HepG2 (cell line): ENCODE data around the gene OBSL1. TPM values are rescaled to one million over a fixed set of nuclear protein-coding genes. Genes with fewer than 3 reads are reported as not detected.

ENCODE experiments used
- FLYWCH1 ChIP-seq: sonication (generic); formaldehyde crosslinking; IDR thresholded peaks from 2 replicates; pipeline ENCODE4 v1.8.1; 2023; ENCODE audit warnings: mild to moderate bottlenecking, missing genetic modification reagents
- FOXC1 ChIP-seq: sonication (generic); formaldehyde crosslinking; IDR thresholded peaks from 2 replicates; pipeline ENCODE4 v1.8.0; 2022; ENCODE audit warnings: mild to moderate bottlenecking, missing genetic modification reagents, borderline replicate concordance
- ISL2 ChIP-seq: sonication (generic); formaldehyde crosslinking; IDR thresholded peaks from 2 replicates; pipeline ENCODE4 v1.5.0; 2020; ENCODE audit warnings: missing genetic modification reagents
- PHF8 ChIP-seq: sonication (generic); formaldehyde crosslinking; IDR thresholded peaks from 2 replicates; pipeline ENCODE4 v1.5.0; 2020; ENCODE audit warnings: missing genetic modification reagents
- PITX1 ChIP-seq: sonication (generic); formaldehyde crosslinking; IDR thresholded peaks from 2 replicates; pipeline ENCODE4 v1.5.1; 2020; ENCODE audit warnings: mild to moderate bottlenecking, missing genetic modification reagents
- RNF219 ChIP-seq: sonication (generic); formaldehyde crosslinking; IDR thresholded peaks from 2 replicates; pipeline ENCODE4 v1.5.0; 2020; ENCODE audit warnings: mild to moderate bottlenecking, missing genetic modification reagents
- SAP130 ChIP-seq: IDR thresholded peaks from 2 replicates; pipeline ENCODE4 v1.6.1; 2016; ENCODE audit warnings: low read depth
- SMAD3 ChIP-seq: sonication (generic); formaldehyde crosslinking; IDR thresholded peaks from 2 replicates; pipeline ENCODE4 v1.4.0; 2020; ENCODE audit warnings: missing genetic modification reagents
- ZFYVE20 ChIP-seq: sonication (generic); formaldehyde crosslinking; IDR thresholded peaks from 2 replicates; pipeline ENCODE4 v1.8.0; 2023; ENCODE audit warnings: low read depth, mild to moderate bottlenecking, moderate library complexity, missing genetic modification reagents, borderline replicate concordance
- ZNF10 ChIP-seq: sonication (generic); formaldehyde crosslinking; IDR thresholded peaks from 2 replicates; pipeline ENCODE4 v1.4.0; 2020; ENCODE audit warnings: mild to moderate bottlenecking, low read depth, missing genetic modification reagents, borderline replicate concordance
- ZNF18 ChIP-seq: sonication (generic); formaldehyde crosslinking; IDR thresholded peaks from 2 replicates; pipeline ENCODE4 v1.8.0; 2022; ENCODE audit warnings: mild to moderate bottlenecking, missing genetic modification reagents; ENCODE audit not compliant: insufficient replicate concordance
- ZNF225 ChIP-seq: sonication (generic); formaldehyde crosslinking; IDR thresholded peaks from 2 replicates; pipeline ENCODE4 v1.4.0; 2020; ENCODE audit warnings: mild to moderate bottlenecking, missing genetic modification reagents
- ZNF235 ChIP-seq: sonication (generic); formaldehyde crosslinking; IDR thresholded peaks from 2 replicates; pipeline ENCODE4 v1.8.1; 2023; ENCODE audit warnings: mild to moderate bottlenecking, missing genetic modification reagents, borderline replicate concordance
- ZNF253 ChIP-seq: sonication (generic); formaldehyde crosslinking; IDR thresholded peaks from 2 replicates; pipeline ENCODE4 v1.8.0; 2022; ENCODE audit warnings: mild to moderate bottlenecking, missing genetic modification reagents, borderline replicate concordance
- ZNF382 ChIP-seq: sonication (generic); formaldehyde crosslinking; IDR thresholded peaks from 2 replicates; pipeline ENCODE4 v1.5.0; 2020; ENCODE audit warnings: missing genetic modification reagents, mild to moderate bottlenecking, borderline replicate concordance
- ZNF496 ChIP-seq: sonication (generic); formaldehyde crosslinking; IDR thresholded peaks from 2 replicates; pipeline ENCODE4 v1.8.1; 2023; ENCODE audit warnings: mild to moderate bottlenecking, moderate library complexity, missing genetic modification reagents; ENCODE audit not compliant: insufficient replicate concordance
- ZNF607 ChIP-seq: sonication (generic); formaldehyde crosslinking; IDR thresholded peaks from 2 replicates; pipeline ENCODE4 v1.5.1; 2020; ENCODE audit warnings: missing genetic modification reagents, mild to moderate bottlenecking, borderline replicate concordance
- ZNF761 ChIP-seq: sonication (generic); formaldehyde crosslinking; conservative IDR thresholded peaks from 2 replicates; pipeline ENCODE4 v1.4.0; 2020; ENCODE audit warnings: mild to moderate bottlenecking, missing genetic modification reagents
- ZNF777 ChIP-seq: sonication (generic); formaldehyde crosslinking; IDR thresholded peaks from 2 replicates; pipeline ENCODE4 v1.4.0; 2020; ENCODE audit warnings: missing genetic modification reagents
- ZNF784 ChIP-seq: sonication (generic); formaldehyde crosslinking; IDR thresholded peaks from 2 replicates; pipeline ENCODE4 v1.5.1; 2020; ENCODE audit warnings: missing genetic modification reagents, mild to moderate bottlenecking, borderline replicate concordance
- ZSCAN12 ChIP-seq: sonication (generic); formaldehyde crosslinking; IDR thresholded peaks from 2 replicates; pipeline ENCODE4 v1.9.0; 2021; ENCODE audit warnings: mild to moderate bottlenecking, missing genetic modification reagents
- polyA plus RNA-seq, 8 experiments: library from polyadenylated mRNA; depleted of rRNA in 3 of 8; stranded (reverse) in 7 of 8; unstranded in 1 of 8; fragments of >200 nt; fragmentation: Illumina TruSeq in 4 of 8; extraction: Trizol in 4 of 8; gene quantifications; 2 replicates each; pipeline versions ENCODE4 v1.2.1 to v1.2.3, GENCODE V29; 2011 to 2016; ENCODE audit warnings: low read depth in 4 of 8, missing spikeins in 1 of 8, mixed read lengths in 1 of 8; ENCODE audit not compliant: insufficient read depth in 1 of 8
- total RNA-seq, 5 experiments: library from RNA; depleted of rRNA; stranded (reverse); fragments of >200 nt; fragmentation: Illumina TruSeq; extraction: Trizol; gene quantifications; 2 replicates each; pipeline ENCODE4 v1.2.3, GENCODE V29; 2016; ENCODE audit warnings: low read depth in 1 of 5
- TF ChIP-seq, protein P1 (sequence below): sonication (generic); formaldehyde crosslinking; IDR thresholded peaks from 2 replicates; pipeline ENCODE4 v1.4.0; 2020; ENCODE audit warnings: mild to moderate bottlenecking, missing genetic modification reagents
- TF ChIP-seq, protein P2 (sequence below): IDR thresholded peaks from 2 replicates; pipeline ENCODE4 v1.6.1; 2018; ENCODE audit warnings: missing genetic modification reagents

Gene OBSL1
- total and polyA plus RNA-seq, 2 of the 13 experiments (the other 11 are each of a cell fraction or from before 2014, with no cell fraction given): 86.7 to 218 TPM

- TF ChIP-seq, protein P1, sequence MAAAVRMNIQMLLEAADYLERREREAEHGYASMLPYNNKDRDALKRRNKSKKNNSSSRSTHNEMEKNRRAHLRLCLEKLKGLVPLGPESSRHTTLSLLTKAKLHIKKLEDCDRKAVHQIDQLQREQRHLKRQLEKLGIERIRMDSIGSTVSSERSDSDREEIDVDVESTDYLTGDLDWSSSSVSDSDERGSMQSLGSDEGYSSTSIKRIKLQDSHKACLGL (CRISPR knock-in tag): no peak; the same call in 1 of the 2 replicates
- TF ChIP-seq ZFYVE20 (CRISPR knock-in tag) (0 out of 2 replicates have a peak, but pooled peaks have one; percentile 51), ZNF496 (CRISPR knock-in tag) (no peak), PHF8 (CRISPR knock-in tag) (peak; percentile 84; the same call in 1 of the 2 replicates), SMAD3 (CRISPR knock-in tag) (no peak; the same call in 1 of the 2 replicates), RNF219 (CRISPR knock-in tag) (no peak), ZNF10 (CRISPR knock-in tag) (no peak), SAP130 (CRISPR knock-in tag) (peak; percentile 51), PITX1 (CRISPR knock-in tag) (no peak), ZNF225 (CRISPR knock-in tag) (peak; percentile 58; the same call in 1 of the 2 replicates), ZNF777 (CRISPR knock-in tag) (no peak; the same call in 1 of the 2 replicates), ZNF235 (no peak), ZSCAN12 (CRISPR knock-in tag) (peak; percentile 60; the same call in 1 of the 2 replicates), ZNF253 (CRISPR knock-in tag) (no peak; the same call in 1 of the 2 replicates), ISL2 (CRISPR knock-in tag) (no peak), ZNF382 (CRISPR knock-in tag) (no peak), ZNF18 (CRISPR knock-in tag) (no peak), FLYWCH1 (CRISPR knock-in tag) (no peak), ZNF761 (no peak; the same call in 1 of the 2 replicates), FOXC1 (CRISPR knock-in tag) (peak; percentile 5; the same call in 1 of the 2 replicates), ZNF607 (no peak), ZNF784 (CRISPR knock-in tag) (no peak; the same call in 1 of the 2 replicates)
- TF ChIP-seq, protein P2, sequence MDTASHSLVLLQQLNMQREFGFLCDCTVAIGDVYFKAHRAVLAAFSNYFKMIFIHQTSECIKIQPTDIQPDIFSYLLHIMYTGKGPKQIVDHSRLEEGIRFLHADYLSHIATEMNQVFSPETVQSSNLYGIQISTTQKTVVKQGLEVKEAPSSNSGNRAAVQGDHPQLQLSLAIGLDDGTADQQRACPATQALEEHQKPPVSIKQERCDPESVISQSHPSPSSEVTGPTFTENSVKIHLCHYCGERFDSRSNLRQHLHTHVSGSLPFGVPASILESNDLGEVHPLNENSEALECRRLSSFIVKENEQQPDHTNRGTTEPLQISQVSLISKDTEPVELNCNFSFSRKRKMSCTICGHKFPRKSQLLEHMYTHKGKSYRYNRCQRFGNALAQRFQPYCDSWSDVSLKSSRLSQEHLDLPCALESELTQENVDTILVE (CRISPR knock-in tag): 0 out of 2 replicates have a peak, but pooled peaks have one; percentile 32
Measured at GRCh38 chr2:219542931-219543595, 28.3 kb downstream of the OBSL1 start (continued).
